Measurements from ENCODE around the gene MAPK8. TPM values are rescaled to one million over a fixed set of nuclear protein-coding genes. Genes with fewer than 3 reads are reported as not detected.

Gene MAPK8
- total RNA-seq, 1 donor from 2014 or later, result 52.3 TPM

DNA sequence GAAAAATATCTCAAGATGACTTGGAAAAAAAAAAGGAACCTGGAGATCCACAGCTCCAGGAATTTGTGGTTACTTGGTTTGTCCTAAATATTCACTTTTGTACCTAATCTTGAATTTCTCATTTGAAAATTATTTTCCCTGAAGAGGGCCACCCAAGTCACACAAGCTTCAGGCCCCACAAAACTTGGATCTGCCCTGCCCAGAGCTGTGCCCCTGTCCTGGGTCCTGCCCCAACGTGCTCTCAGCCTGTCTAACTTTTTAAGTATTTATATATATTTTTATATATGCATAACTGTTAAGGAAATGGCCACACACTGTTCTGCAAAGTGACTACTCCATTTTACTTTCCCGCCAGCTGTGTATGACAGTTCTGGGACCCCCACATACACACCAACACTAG lies 174.9 kb downstream of the MAPK8 start:
- peaks cover 16% of the 10 kb centered on the region for H3K27me3 Mint-ChIP-seq (ENCODE audit: insufficient read depth)
- no peaks in the 10 kb centered on the region for H3K36me3 Mint-ChIP-seq (ENCODE audit: low read depth)
- intact Hi-C loops (cut with micrococcal nuclease), result no loop called here
- no peaks in the 10 kb centered on the region for H3K9me3 Mint-ChIP-seq
- no peaks in the 10 kb centered on the region for H3K4me1 Mint-ChIP-seq (ENCODE audit: low read depth)
- no peak overlapping the region for H3K4me3 Mint-ChIP-seq
- DNase-seq (ENCODE audit: low spot score), result no peak
- no peak overlapping the region for H3K27ac Mint-ChIP-seq

- no peak for DNase-seq (ENCODE audit: low spot score)
- intact Hi-C loops (cut with micrococcal nuclease), result no loop called here
- Mint-ChIP-seq H3K27ac (no peak overlapping the region), H3K4me1 (ENCODE audit: low read depth) (no peaks in the 10 kb centered on the region), H3K9me3 (no peaks in the 10 kb centered on the region), H3K4me3 (no peak overlapping the region), H3K36me3 (ENCODE audit: low read depth) (no peaks in the 10 kb centered on the region), H3K27me3 (ENCODE audit: insufficient read depth) (peaks cover 14% of the 10 kb centered on the region)
These were observed 175.7 kb downstream of the MAPK8 start for GRCh38 chr10:48482207-48482606.

DNA sequence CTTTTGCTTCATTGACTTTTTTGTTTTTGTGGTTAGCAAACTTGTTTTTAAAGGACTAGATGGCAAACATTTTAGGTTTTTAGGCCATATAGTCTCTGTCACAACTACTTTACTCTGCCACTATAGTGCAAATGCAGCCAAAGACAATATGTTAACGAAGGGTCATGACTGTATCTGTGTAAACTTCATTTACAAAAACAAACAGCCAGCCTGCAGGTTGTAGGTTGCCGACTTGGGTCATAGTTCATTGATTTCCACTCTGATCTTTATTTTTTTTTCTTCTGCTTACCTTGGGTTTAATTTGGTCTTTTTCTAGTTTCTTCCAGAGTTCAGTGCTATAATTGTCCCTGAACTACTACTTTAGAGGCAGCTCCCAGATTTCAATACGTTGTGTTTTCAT lies 178.4 kb downstream of the MAPK8 start:
- no peak for DNase-seq (ENCODE audit: low spot score)
- intact Hi-C loops (cut with micrococcal nuclease), result no loop called here
- Mint-ChIP-seq H3K36me3 (ENCODE audit: low read depth) (no peaks in the 10 kb centered on the region), H3K9me3 (no peaks in the 10 kb centered on the region), H3K27me3 (ENCODE audit: insufficient read depth) (peaks cover 14% of the 10 kb centered on the region), H3K27ac (no peak overlapping the region), H3K4me3 (no peak overlapping the region), H3K4me1 (ENCODE audit: low read depth) (no peaks in the 10 kb centered on the region)

- Mint-ChIP-seq H3K27ac (no peak overlapping the region), H3K36me3 (ENCODE audit: low read depth) (no peaks in the 10 kb centered on the region), H3K4me3 (no peak overlapping the region), H3K27me3 (ENCODE audit: insufficient read depth) (peaks cover 14% of the 10 kb centered on the region), H3K4me1 (ENCODE audit: low read depth) (no peaks in the 10 kb centered on the region), H3K9me3 (no peaks in the 10 kb centered on the region)
- DNase-seq (ENCODE audit: low spot score), result no peak
- intact Hi-C loops (cut with micrococcal nuclease), result no loop called here
These were observed 179.2 kb downstream of the MAPK8 start for GRCh38 chr10:48485711-48486110.

GRCh38 chr10:48487244-48487643 lies 180.8 kb downstream of the MAPK8 start:
- no peak overlapping the region for H3K27ac Mint-ChIP-seq
- intact Hi-C loops (cut with micrococcal nuclease), result no loop called here
- DNase-seq (ENCODE audit: low spot score), result no peak
- H3K36me3 Mint-ChIP-seq (ENCODE audit: low read depth), result no peaks in the 10 kb centered on the region
- no peak overlapping the region for H3K4me3 Mint-ChIP-seq
- H3K27me3 Mint-ChIP-seq (ENCODE audit: insufficient read depth), result peaks cover 14% of the 10 kb centered on the region
- H3K9me3 Mint-ChIP-seq, result no peaks in the 10 kb centered on the region
- H3K4me1 Mint-ChIP-seq (ENCODE audit: low read depth), result no peaks in the 10 kb centered on the region

Other genes with a start within 250 kb of the MAPK8 start
- not detected in 2 replicates for gene FRMPD2, start 32.0 kb upstream of the MAPK8 start, total RNA-seq

Measured in activated T-helper 1 cell treated with anti-CD3 and anti-CD28 coated beads, Interleukin-12 subunit alpha, Interleukin-12 subunit beta, Interleukin-2, Interleukin-4 antibody, amounts not matched to agents 30 ng/mL and 10 ng/mL and 1 ng/mL, durations not matched to agents 14 hours and 24 hours and 36 hours (primary cell).